Uterus (tissue), 2 donors: ENCODE data around the gene SOHLH2.

Experiments used
- CTCF ChIP-seq, 4 experiments: fragments of 200-600 bp in 2 of 4; fragments of 450-650 bp in 2 of 4; sonication (generic) in 2 of 4; IDR thresholded peaks; one replicate each; pipeline ENCODE4 v1.5.1; 2016 to 2019; ENCODE audit warnings: antibody characterized with exemption in 4 of 4, mild to moderate bottlenecking in 2 of 4, moderate library complexity in 1 of 4
- POLR2A ChIP-seq, 2 donors: fragments of 450-650 bp; IDR thresholded peaks; one replicate each; pipeline ENCODE4 v1.6.1; 2016; ENCODE audit warnings: antibody characterized with exemption in 2 of 2, mild to moderate bottlenecking in 1 of 2, moderate library complexity in 1 of 2

- no peak for TF ChIP-seq CTCF (IDR thresholded peaks at IDR 0.05)
- TF ChIP-seq POLR2A (IDR thresholded peaks at IDR 0.05), result no peak
Measured at GRCh38 chr13:36183901-36184300, 30.5 kb downstream of the SOHLH2 start.
